ENCODE results near the gene VIT. TPM values are rescaled to one million over a fixed set of nuclear protein-coding genes. Genes with fewer than 3 reads are reported as not detected.

Gene VIT
- total and polyA plus RNA-seq, 9 donors = 2.9 to 29.7 (median 19.4) TPM

DNA sequence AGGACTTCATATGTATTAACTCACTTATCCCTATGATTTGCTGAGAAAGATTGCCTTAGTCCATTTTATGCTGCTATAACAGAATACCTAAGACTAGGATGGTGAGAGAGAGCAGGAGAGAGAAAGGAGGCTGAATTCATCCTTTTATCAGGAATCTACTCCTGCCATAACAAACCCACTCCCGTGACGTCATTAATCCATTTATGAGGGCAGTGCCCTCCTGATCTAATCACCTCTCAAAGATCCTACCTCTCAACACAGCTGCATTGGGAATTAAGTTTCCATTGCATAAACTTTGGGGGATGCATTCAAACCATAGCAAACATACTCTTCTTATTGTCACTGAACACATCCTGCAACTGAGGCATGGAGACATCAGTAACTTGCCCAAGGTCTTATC, 122.0 kb downstream of the VIT start:
- DNase-seq = no peak
- no peaks in the 10 kb centered on the region for H3K4me1 ChIP-seq (ENCODE audit: insufficient read depth)
- WGBS, 3 donors = 55 to 75% (median 70%) methylated on average over 2 of the region's 2 CpGs
- H3K27me3 ChIP-seq = no peaks in the 10 kb centered on the region
- H3K36me3 ChIP-seq = no peaks in the 10 kb centered on the region
- no peaks in the 10 kb centered on the region for H3K9me3 ChIP-seq
- H3K27ac ChIP-seq = no peak overlapping the region
- TF ChIP-seq, protein P1, sequence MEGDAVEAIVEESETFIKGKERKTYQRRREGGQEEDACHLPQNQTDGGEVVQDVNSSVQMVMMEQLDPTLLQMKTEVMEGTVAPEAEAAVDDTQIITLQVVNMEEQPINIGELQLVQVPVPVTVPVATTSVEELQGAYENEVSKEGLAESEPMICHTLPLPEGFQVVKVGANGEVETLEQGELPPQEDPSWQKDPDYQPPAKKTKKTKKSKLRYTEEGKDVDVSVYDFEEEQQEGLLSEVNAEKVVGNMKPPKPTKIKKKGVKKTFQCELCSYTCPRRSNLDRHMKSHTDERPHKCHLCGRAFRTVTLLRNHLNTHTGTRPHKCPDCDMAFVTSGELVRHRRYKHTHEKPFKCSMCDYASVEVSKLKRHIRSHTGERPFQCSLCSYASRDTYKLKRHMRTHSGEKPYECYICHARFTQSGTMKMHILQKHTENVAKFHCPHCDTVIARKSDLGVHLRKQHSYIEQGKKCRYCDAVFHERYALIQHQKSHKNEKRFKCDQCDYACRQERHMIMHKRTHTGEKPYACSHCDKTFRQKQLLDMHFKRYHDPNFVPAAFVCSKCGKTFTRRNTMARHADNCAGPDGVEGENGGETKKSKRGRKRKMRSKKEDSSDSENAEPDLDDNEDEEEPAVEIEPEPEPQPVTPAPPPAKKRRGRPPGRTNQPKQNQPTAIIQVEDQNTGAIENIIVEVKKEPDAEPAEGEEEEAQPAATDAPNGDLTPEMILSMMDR (IDR thresholded peaks at IDR 0.05) = no peak
- TF ChIP-seq EP300 (IDR thresholded peaks at IDR 0.05) (no peak), POLR2A (IDR thresholded peaks at IDR 0.05) (no peak)
- intact Hi-C loops (cut with DNase I) = no loop called here
- H3K4me3 ChIP-seq = no peak overlapping the region

DNA sequence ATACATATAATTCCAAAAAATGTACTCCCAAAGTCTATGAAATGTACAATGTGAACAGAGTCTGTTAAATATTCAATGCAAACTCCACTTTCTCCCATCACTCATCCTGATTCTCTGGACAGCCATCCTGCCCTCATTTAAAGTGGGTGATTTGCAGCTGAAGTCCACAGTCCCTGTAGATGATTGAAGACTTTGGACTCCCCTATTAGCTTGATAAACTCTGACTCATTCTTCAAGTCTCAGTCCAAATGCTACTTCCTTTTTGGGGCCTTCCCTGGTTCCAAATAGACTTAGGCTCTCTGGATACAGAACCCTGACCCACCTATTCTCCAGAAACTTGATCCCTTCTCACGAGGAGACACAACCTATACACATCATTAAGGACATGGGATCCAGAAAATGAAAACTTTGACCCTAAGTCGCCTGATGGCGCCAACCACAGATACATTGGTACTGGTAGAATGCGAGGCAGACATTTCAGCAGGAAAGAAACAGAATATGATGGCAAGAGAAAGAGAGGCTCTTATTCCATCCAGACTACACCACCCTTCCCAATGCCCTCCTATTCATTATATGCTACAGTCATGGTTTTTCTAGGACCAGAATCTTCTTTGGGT, 122.7 kb downstream of the VIT start:
- WGBS, 3 donors = 86 to 91% (median 89%) methylated on average over 4 of the region's 4 CpGs
- Histone ChIP-seq H3K27me3 (no peaks in the 10 kb centered on the region), H3K9me3 (no peaks in the 10 kb centered on the region), H3K4me3 (no peak overlapping the region), H3K27ac (no peak overlapping the region), H3K36me3 (no peaks in the 10 kb centered on the region), H3K4me1 (ENCODE audit: insufficient read depth) (no peaks in the 10 kb centered on the region)
- DNase-seq = no peak
- TF ChIP-seq POLR2A (IDR thresholded peaks at IDR 0.05) (no peak), EP300 (IDR thresholded peaks at IDR 0.05) (no peak)
- TF ChIP-seq, protein P1 (IDR thresholded peaks at IDR 0.05) = no peak
- intact Hi-C loops (cut with DNase I) = no loop called here

DNA sequence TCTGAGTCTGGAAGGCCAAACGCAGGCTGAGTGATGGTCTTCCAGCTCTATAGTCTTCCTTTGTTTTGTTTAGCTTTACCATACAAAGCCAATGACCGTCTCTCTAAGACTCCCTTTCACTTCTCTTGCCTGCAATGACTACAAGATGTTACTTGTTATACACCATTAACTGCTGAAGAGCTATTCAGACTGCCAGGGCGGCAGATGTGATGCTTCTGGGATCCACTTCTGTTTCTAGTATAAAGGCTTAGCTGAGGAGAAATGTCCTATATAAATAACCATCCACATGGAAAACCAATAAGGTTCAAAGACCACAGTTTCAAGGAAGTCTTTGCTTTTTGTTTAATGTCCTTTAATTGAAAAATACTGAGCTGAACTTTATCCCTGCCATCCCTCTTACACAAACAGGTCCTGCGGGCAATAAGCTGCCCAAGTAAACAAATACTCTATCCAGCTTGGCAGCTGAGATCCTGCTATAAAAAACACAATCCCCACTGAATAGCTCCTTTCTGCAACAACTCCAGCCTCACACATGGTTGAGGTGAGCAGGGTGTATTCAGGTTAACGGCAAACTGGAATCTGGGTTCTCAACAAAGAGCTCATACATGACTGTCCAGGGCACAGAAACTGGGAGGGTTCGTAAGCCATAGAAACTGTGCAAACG, 124.6 kb downstream of the VIT start:
- 73 to 77% (median 76%) methylated on average over 7 of the region's 7 CpGs for WGBS, 3 donors
- intact Hi-C loops (cut with DNase I) = no loop called here
- TF ChIP-seq, protein P1 (IDR thresholded peaks at IDR 0.05) = no peak
- TF ChIP-seq POLR2A (IDR thresholded peaks at IDR 0.05) = no peak
- TF ChIP-seq EP300 (IDR thresholded peaks at IDR 0.05) = no peak

DNA sequence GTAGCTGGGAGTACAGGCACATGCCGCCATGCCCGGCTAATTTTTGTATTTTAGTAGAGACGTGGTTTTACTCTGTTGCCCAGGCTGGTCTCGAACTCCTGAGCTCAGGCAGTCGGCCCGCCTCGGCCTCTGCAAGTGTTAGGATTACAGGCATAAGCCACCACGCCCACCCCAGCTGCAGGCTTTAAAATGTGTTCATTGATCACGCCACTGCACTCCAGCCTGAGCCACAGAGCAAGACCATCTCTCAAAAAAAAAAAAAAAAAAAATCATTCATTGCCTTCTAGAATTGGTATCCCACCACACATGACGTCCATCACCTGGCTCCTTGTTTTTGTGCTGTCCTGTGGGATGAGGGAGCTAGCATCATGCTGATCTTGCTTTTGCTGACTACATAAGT, 127.4 kb downstream of the VIT start:
- Histone ChIP-seq H3K4me1 (ENCODE audit: insufficient read depth) (no peaks in the 10 kb centered on the region), H3K4me3 (no peak overlapping the region), H3K27ac (no peak overlapping the region), H3K27me3 (no peaks in the 10 kb centered on the region), H3K36me3 (no peaks in the 10 kb centered on the region), H3K9me3 (no peaks in the 10 kb centered on the region)
- WGBS, 3 donors = 86 to 90% (median 89%) methylated on average over 10 of the region's 10 CpGs
- TF ChIP-seq POLR2A (IDR thresholded peaks at IDR 0.05) (no peak), EP300 (IDR thresholded peaks at IDR 0.05) (no peak)
- TF ChIP-seq, protein P1 (IDR thresholded peaks at IDR 0.05) = no peak
- DNase-seq = no peak
- intact Hi-C loops (cut with DNase I) = no loop called here

More for the DNA sequence above, 124.6 kb downstream of the VIT start:
- no peaks in the 10 kb centered on the region for H3K9me3 ChIP-seq
- no peaks in the 10 kb centered on the region for H3K36me3 ChIP-seq
- no peak for DNase-seq
- H3K4me1 ChIP-seq (ENCODE audit: insufficient read depth) = no peaks in the 10 kb centered on the region
- no peak overlapping the region for H3K4me3 ChIP-seq
- H3K27me3 ChIP-seq = no peaks in the 10 kb centered on the region
- no peak overlapping the region for H3K27ac ChIP-seq
